K562 (cell line): ENCODE data around the gene NR5A1.

ENCODE experiments used
- ATF1 ChIP-seq, 2 experiments: fragments of 450-650 bp in 1 of 2; IDR thresholded peaks; 2 replicates each; pipeline ENCODE4 v1.6.1; 2016; ENCODE audit warnings: missing compliant biosample characterization in 1 of 2, missing genetic modification characterization in 1 of 2
- BCLAF1 ChIP-seq, 2 experiments: fragments of 450-650 bp in 1 of 2; IDR thresholded peaks; 2 replicates each; pipeline ENCODE4 v1.6.1; 2011 to 2017; ENCODE audit warnings: low read depth in 2 of 2, antibody characterized with exemption in 1 of 2, borderline replicate concordance in 1 of 2, low read length in 1 of 2, mild to moderate bottlenecking in 1 of 2, mixed read lengths in 1 of 2; ENCODE audit not compliant: control insufficient read depth in 1 of 2
- CBFB ChIP-seq: sonication (generic); formaldehyde crosslinking; IDR thresholded peaks from 2 replicates; pipeline ENCODE4 v1.4.0; 2020; ENCODE audit warnings: mild to moderate bottlenecking, missing genetic modification reagents
- CHD4 ChIP-seq: fragments of 200-600 bp; sonication (generic); IDR thresholded peaks from 3 replicates; pipeline ENCODE4 v1.6.1; 2012; ENCODE audit warnings: low read depth, mild to moderate bottlenecking, mixed read lengths, low read length, inconsistent platforms; ENCODE audit not compliant: insufficient read depth, insufficient replicate concordance, poor library complexity, severe bottlenecking
- CTCF ChIP-seq, 3 experiments: IDR thresholded peaks in 2 of 3; conservative IDR thresholded peaks in 1 of 3; 2 replicates each; pipeline ENCODE4 v1.5.1; 2011 to 2012; ENCODE audit warnings: low read length in 3 of 3, mild to moderate bottlenecking in 3 of 3, control low read depth in 2 of 3, improper control_type of control experiment in 1 of 3, inconsistent platforms in 1 of 3, low read depth in 1 of 3, mixed read lengths in 1 of 3, moderate library complexity in 1 of 3; ENCODE audit not compliant: insufficient read depth in 2 of 3
- E2F5 ChIP-seq: sonication (generic); formaldehyde crosslinking; IDR thresholded peaks from 2 replicates; pipeline ENCODE4 v1.8.0; 2022; ENCODE audit warnings: mild to moderate bottlenecking, missing genetic modification reagents
- GTF2F1 ChIP-seq: IDR thresholded peaks from 2 replicates; pipeline ENCODE4 v1.6.1; 2011; ENCODE audit warnings: low read depth, low read length, improper control_type of control experiment
- MXI1 ChIP-seq: IDR thresholded peaks from 2 replicates; pipeline ENCODE4 v1.6.1; 2011; ENCODE audit warnings: low read depth, mild to moderate bottlenecking, improper control_type of control experiment, low read length
- POLR2A ChIP-seq: fragments of 450-650 bp; conservative IDR thresholded peaks from 2 replicates; pipeline ENCODE4 v1.6.1; 2016
- SIN3A ChIP-seq, 2 experiments: fragments of 150-350 bp in 1 of 2; IDR thresholded peaks; 2 replicates each; pipeline ENCODE4 v1.6.1; 2011 to 2016; ENCODE audit warnings: borderline replicate concordance in 2 of 2, low read depth in 2 of 2, low read length in 2 of 2, mild to moderate bottlenecking in 2 of 2, moderate library complexity in 2 of 2; ENCODE audit not compliant: control insufficient read depth in 1 of 2
- ZNF124 ChIP-seq: sonication (generic); formaldehyde crosslinking; IDR thresholded peaks from 2 replicates; pipeline ENCODE4 v1.8.1; 2022; ENCODE audit warnings: missing genetic modification reagents
- ZNF239 ChIP-seq: fragments of 250-450 bp; sonication (Bioruptor Pico); IDR thresholded peaks from 2 replicates; pipeline ENCODE4 v1.4.0; 2020; ENCODE audit warnings: mild to moderate bottlenecking
- ZNF41 ChIP-seq: fragments of 250-450 bp; sonication (Bioruptor Pico); conservative IDR thresholded peaks from 2 replicates; pipeline ENCODE4 v1.4.0; 2020; ENCODE audit warnings: mild to moderate bottlenecking
- TF ChIP-seq, protein P1 (sequence below): sonication (generic); formaldehyde crosslinking; IDR thresholded peaks from 2 replicates; pipeline ENCODE4 v1.8.0; 2023; ENCODE audit warnings: mild to moderate bottlenecking, missing genetic modification reagents

GRCh38 chr9:124438091-124438490, 69.1 kb downstream of the NR5A1 start:
- TF ChIP-seq CHD4 (no peak), ZNF41 (no peak), ZNF124 (CRISPR knock-in tag) (no peak), ZNF239 (no peak), SIN3A (IDR thresholded peaks at IDR 0.05; ENCODE audit: borderline replicate concordance in 2 of 2, control insufficient read depth in 1 of 2, low read depth in 2 of 2, low read length in 2 of 2) (no peak), ATF1 (CRISPR knock-in tag; IDR thresholded peaks at IDR 0.05) (no peak), ATF1 (tag; IDR thresholded peaks at IDR 0.05) (no peak), MXI1 (no peak), CTCF (IDR thresholded peaks at IDR 0.05 in 2 of 3, conservative IDR thresholded peaks at IDR 0.05 in 1 of 3; ENCODE audit: insufficient read depth in 2 of 3, low read depth in 1 of 3, low read length in 3 of 3) (no peak), CBFB (CRISPR knock-in tag) (no peak), GTF2F1 (no peak), E2F5 (no peak), POLR2A (no peak), BCLAF1 (IDR thresholded peaks at IDR 0.05; ENCODE audit: borderline replicate concordance in 1 of 2, control insufficient read depth in 1 of 2, low read depth in 2 of 2, low read length in 1 of 2) (no peak)
- TF ChIP-seq, protein P1, sequence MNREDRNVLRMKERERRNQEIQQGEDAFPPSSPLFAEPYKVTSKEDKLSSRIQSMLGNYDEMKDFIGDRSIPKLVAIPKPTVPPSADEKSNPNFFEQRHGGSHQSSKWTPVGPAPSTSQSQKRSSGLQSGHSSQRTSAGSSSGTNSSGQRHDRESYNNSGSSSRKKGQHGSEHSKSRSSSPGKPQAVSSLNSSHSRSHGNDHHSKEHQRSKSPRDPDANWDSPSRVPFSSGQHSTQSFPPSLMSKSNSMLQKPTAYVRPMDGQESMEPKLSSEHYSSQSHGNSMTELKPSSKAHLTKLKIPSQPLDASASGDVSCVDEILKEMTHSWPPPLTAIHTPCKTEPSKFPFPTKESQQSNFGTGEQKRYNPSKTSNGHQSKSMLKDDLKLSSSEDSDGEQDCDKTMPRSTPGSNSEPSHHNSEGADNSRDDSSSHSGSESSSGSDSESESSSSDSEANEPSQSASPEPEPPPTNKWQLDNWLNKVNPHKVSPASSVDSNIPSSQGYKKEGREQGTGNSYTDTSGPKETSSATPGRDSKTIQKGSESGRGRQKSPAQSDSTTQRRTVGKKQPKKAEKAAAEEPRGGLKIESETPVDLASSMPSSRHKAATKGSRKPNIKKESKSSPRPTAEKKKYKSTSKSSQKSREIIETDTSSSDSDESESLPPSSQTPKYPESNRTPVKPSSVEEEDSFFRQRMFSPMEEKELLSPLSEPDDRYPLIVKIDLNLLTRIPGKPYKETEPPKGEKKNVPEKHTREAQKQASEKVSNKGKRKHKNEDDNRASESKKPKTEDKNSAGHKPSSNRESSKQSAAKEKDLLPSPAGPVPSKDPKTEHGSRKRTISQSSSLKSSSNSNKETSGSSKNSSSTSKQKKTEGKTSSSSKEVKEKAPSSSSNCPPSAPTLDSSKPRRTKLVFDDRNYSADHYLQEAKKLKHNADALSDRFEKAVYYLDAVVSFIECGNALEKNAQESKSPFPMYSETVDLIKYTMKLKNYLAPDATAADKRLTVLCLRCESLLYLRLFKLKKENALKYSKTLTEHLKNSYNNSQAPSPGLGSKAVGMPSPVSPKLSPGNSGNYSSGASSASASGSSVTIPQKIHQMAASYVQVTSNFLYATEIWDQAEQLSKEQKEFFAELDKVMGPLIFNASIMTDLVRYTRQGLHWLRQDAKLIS (CRISPR knock-in tag): no peak
